Esophagus squamous epithelium (tissue), 5 donors: ENCODE results near the gene CDK15. TPM values are rescaled to one million over a fixed set of nuclear protein-coding genes. Genes with fewer than 3 reads are reported as not detected.

Experiments used
- DNase-seq: peaks from one replicate; lab custom pipeline; 2025; lab: John Stamatoyannopoulos, UW
- H3K27ac ChIP-seq, 4 donors: fragments of 200-600 bp; sonication (generic); one replicate each; pipeline ENCODE4 v1.5.1; 2016 to 2019; ENCODE audit warnings: mild to moderate bottlenecking in 1 of 4
- H3K27me3 ChIP-seq, 4 donors: fragments of 200-600 bp; sonication (generic); 1 replicate in 3 of 4; 2 replicates in 1 of 4; pipeline versions ENCODE4 v1.5.1 to v1.6.0; 2017 to 2021; ENCODE audit warnings: antibody characterized with exemption in 1 of 4
- H3K36me3 ChIP-seq, 3 donors: fragments of 200-600 bp; sonication (generic); one replicate each; pipeline ENCODE4 v1.5.1; 2016 to 2019
- H3K4me1 ChIP-seq, 3 donors: fragments of 200-600 bp; sonication (generic); one replicate each; pipeline ENCODE4 v1.5.1; 2017 to 2019
- H3K4me3 ChIP-seq, 4 donors: fragments of 200-600 bp; sonication (generic); 1 replicate in 3 of 4; 2 replicates in 1 of 4; pipeline ENCODE4 v1.5.1; 2016 to 2019; ENCODE audit warnings: mild to moderate bottlenecking in 2 of 4, moderate library complexity in 1 of 4
- H3K9me3 ChIP-seq, 3 donors: fragments of 200-600 bp; sonication (generic); one replicate each; pipeline ENCODE4 v1.5.1; 2016 to 2019
- POLR2A ChIP-seq, 4 donors: fragments of 450-650 bp; IDR thresholded peaks; one replicate each; pipeline ENCODE4 v1.6.1; 2017; ENCODE audit warnings: antibody characterized with exemption in 4 of 4, mild to moderate bottlenecking in 4 of 4, moderate library complexity in 3 of 4
- WGBS, 2 donors: methylation state at CpG; one replicate each; pipeline ENCODE4 v1.1.5; 2018; 5-methylcytosine and 5-hydroxymethylcytosine counted together
- intact Hi-C: fragments of 100-400 bp; cut with DNase I; formaldehyde crosslinking; loops from one replicate; pipeline ENCODE4 v1.15.0; 2022
- total RNA-seq, 4 donors: library from RNA; depleted of rRNA; stranded (reverse); fragments of >200 nt; gene quantifications; one replicate each; pipeline ENCODE4 v1.1.0, GENCODE V29; 2016
- TF ChIP-seq, protein P1 (sequence below), 6 experiments: fragments of 450-650 bp in 4 of 6; fragments of 200-600 bp in 2 of 6; sonication (generic) in 2 of 6; IDR thresholded peaks; one replicate each; pipeline ENCODE4 v1.5.1; 2016 to 2019; ENCODE audit warnings: antibody characterized with exemption in 6 of 6, mild to moderate bottlenecking in 4 of 6, moderate library complexity in 4 of 6
- donor health status: DM: yes; HTN: yes; CAD: no.

Gene CDK15
- total RNA-seq, 4 donors from 2014 or later, result 0.23 to 6.1 TPM; not detected in 2

DNA sequence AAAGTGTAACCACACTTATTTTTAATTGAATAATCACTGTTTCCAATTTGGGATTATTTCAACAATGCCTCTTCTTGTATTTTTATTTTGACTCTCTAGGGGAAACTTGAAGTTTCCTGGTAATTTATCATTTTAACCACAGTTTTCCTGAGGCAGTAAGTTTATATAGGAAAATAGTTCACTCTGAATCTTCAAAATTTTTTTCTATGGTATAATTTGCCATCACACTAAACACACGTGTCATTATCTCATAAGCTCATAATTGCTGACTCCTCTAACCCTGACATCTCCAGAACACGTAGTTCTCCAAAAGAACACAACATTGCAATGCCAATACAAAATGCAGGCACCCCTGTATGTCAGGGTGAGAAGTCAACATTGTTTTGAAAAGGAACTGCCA is 125.1 kb downstream of the CDK15 start:
- H3K4me1 ChIP-seq, result peaks cover 0 to 14% (median 0%) of the 10 kb centered on the region in 3 donors
- no peak for DNase-seq
- TF ChIP-seq POLR2A (IDR thresholded peaks at IDR 0.05), result no peak
- TF ChIP-seq, protein P1, sequence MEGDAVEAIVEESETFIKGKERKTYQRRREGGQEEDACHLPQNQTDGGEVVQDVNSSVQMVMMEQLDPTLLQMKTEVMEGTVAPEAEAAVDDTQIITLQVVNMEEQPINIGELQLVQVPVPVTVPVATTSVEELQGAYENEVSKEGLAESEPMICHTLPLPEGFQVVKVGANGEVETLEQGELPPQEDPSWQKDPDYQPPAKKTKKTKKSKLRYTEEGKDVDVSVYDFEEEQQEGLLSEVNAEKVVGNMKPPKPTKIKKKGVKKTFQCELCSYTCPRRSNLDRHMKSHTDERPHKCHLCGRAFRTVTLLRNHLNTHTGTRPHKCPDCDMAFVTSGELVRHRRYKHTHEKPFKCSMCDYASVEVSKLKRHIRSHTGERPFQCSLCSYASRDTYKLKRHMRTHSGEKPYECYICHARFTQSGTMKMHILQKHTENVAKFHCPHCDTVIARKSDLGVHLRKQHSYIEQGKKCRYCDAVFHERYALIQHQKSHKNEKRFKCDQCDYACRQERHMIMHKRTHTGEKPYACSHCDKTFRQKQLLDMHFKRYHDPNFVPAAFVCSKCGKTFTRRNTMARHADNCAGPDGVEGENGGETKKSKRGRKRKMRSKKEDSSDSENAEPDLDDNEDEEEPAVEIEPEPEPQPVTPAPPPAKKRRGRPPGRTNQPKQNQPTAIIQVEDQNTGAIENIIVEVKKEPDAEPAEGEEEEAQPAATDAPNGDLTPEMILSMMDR (IDR thresholded peaks at IDR 0.05), result no peak
- H3K9me3 ChIP-seq, result peaks cover 0 to 6% (median 0%) of the 10 kb centered on the region in 3 donors
- WGBS, 2 donors, result 40 to 46% methylated on average over 2 of the region's 2 CpGs
- H3K27ac ChIP-seq, result no peak overlapping the region
- intact Hi-C loops, result no loop called here
- H3K36me3 ChIP-seq, result no peaks in the 10 kb centered on the region
- H3K27me3 ChIP-seq, result no peaks in the 10 kb centered on the region
- H3K4me3 ChIP-seq, result no peak overlapping the region

DNA sequence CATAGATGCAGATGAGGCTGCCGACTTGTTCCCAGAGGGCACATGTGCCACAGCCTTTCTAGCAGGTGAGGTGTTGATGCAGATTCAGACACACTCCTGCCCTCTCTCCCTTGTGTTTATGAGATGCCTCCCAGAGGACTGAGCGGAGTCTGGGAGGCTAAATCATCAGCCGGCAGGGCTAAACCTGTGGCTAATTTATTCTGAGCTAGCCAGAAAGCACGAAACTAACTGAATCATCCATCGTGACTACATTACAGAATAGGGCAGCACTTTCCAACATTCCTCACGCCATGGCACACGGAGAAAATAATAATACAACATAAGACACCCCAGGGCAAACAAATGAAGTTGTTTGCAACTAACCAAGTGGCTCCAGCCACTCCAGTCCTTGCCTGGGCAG is 125.6 kb downstream of the CDK15 start:
- no peak for TF ChIP-seq POLR2A (IDR thresholded peaks at IDR 0.05)
- TF ChIP-seq, protein P1 (IDR thresholded peaks at IDR 0.05), result no peak
- no peak overlapping the region for H3K27ac ChIP-seq
- peaks cover 0 to 6% (median 0%) of the 10 kb centered on the region in 3 donors for H3K9me3 ChIP-seq
- DNase-seq, result no peak
- no peaks in the 10 kb centered on the region for H3K36me3 ChIP-seq
- no peaks in the 10 kb centered on the region for H3K27me3 ChIP-seq
- WGBS, 2 donors, result 33 to 53% methylated on average over 4 to 7 of the region's 7 CpGs
- H3K4me3 ChIP-seq, result no peak overlapping the region
- intact Hi-C loops, result no loop called here
- H3K4me1 ChIP-seq, result peaks cover 0 to 14% (median 0%) of the 10 kb centered on the region in 3 donors

DNA sequence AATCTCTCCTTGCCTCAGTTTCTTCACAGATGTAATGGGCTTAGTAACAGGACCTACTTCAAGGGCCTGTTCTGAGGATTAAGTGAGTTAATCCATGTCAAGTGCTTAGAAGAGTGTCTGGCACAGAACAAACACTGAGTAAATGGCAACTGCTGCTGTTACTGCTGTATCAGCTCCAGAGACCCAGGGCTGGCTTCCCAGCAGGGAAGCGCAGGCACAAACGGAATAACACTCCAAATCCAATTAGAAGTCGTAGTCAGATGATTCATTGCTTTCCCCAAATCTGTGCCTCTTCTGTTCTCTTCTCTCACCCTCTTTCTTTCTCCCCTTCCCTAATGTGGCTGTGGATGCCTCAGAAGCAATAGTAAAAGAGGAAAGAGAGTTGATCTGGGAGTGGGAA is 126.2 kb downstream of the CDK15 start:
- intact Hi-C loops, result no loop called here
- no peak overlapping the region for H3K4me3 ChIP-seq

DNA sequence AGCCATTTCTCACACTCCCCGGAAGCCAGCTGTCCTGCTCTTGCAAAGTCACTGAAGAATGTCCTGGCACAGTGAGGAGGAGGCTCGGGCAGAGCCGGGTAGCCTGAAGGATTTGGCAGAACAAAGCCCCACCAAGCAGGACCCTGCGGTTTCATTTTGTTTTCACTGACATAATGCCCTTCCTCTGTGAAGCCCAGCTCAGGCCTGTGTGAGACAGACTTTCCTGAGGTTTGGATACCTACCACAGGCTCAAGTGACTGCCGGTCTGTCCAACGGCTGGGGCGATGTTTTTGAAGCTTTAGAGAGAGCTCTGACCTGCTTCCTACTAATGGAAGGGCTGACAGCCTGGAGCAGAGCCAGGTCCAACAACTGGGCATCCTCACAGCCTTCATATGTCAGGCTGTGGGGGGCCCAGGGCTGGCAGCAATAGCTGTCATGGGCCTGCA is 127.5 kb downstream of the CDK15 start:
- DNase-seq, result no peak
- no peaks in the 10 kb centered on the region for H3K27me3 ChIP-seq
- H3K9me3 ChIP-seq, result peaks cover 0 to 6% (median 0%) of the 10 kb centered on the region in 3 donors
- no peak overlapping the region for H3K27ac ChIP-seq
- intact Hi-C loops, result no loop called here
- WGBS, 2 donors, result 20 to 40% methylated on average over 1 to 2 of the region's 7 CpGs
- H3K4me3 ChIP-seq, result no peak overlapping the region
- TF ChIP-seq POLR2A (IDR thresholded peaks at IDR 0.05), result no peak
- TF ChIP-seq, protein P1 (IDR thresholded peaks at IDR 0.05), result no peak
- no peaks in the 10 kb centered on the region for H3K36me3 ChIP-seq
- peaks cover 0 to 14% (median 0%) of the 10 kb centered on the region in 3 donors for H3K4me1 ChIP-seq

More for the DNA sequence above, 126.2 kb downstream of the CDK15 start:
- WGBS, 2 donors, result 29 to 54% methylated on average over 3 of the region's 3 CpGs
- Histone ChIP-seq H3K4me1 (peaks cover 0 to 14% (median 0%) of the 10 kb centered on the region in 3 donors), H3K27me3 (no peaks in the 10 kb centered on the region), H3K27ac (no peak overlapping the region), H3K9me3 (peaks cover 0 to 6% (median 0%) of the 10 kb centered on the region in 3 donors), H3K36me3 (no peaks in the 10 kb centered on the region)
- no peak for DNase-seq
- no peak for TF ChIP-seq POLR2A (IDR thresholded peaks at IDR 0.05)
- TF ChIP-seq, protein P1 (IDR thresholded peaks at IDR 0.05), result no peak

DNA sequence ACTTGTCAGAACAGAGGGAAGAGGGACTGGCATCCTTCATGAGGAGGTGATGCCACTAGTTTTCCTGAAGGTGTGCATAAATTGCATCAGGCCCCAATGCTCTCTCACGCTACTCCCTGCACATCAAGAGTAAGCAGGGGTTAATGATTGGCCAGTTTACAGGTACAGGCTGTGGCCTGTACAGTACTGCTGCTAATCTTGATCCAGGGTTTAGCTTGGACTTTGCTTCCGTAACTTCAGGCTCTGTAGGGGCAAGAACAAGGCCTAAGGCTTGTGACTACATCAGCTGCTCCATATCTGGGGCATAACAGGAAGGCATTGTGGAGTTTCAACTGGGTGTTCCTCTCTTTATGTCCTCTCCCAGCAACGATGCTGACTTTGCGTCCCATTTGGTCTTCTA is 130.5 kb downstream of the CDK15 start:
- no peaks in the 10 kb centered on the region for H3K36me3 ChIP-seq
- intact Hi-C loops, result no loop called here
- no peak for TF ChIP-seq POLR2A (IDR thresholded peaks at IDR 0.05)
- TF ChIP-seq, protein P1 (IDR thresholded peaks at IDR 0.05), result no peak
- H3K9me3 ChIP-seq, result peaks cover 0 to 6% (median 0%) of the 10 kb centered on the region in 3 donors
- WGBS, 2 donors, result 67 to 87% methylated on average over 3 to 4 of the region's 4 CpGs
- H3K27ac ChIP-seq, result no peak overlapping the region
- no peak for DNase-seq
- H3K4me3 ChIP-seq, result no peak overlapping the region
- H3K27me3 ChIP-seq, result no peaks in the 10 kb centered on the region
- H3K4me1 ChIP-seq, result peaks cover 0 to 9% (median 0%) of the 10 kb centered on the region in 3 donors
